ENCODE data around the gene LCE3D.

LCE3D gene
- total RNA-seq, result 0 reads per million in 3 donors

- Histone ChIP-seq H3K4me3 (ENCODE audit: insufficient read depth, low read depth, low read length, poor library complexity, severe bottlenecking) (no peak within 1 kb of the TSS), H3K36me3 (ENCODE audit: control insufficient read depth, insufficient read depth, low read length) (no peaks in the 10 kb centered on the region), H3K27ac (ENCODE audit: insufficient read depth, low read length, poor library complexity, severe bottlenecking) (no peak within 1 kb of the TSS), H3K9me3 (ENCODE audit: control insufficient read depth, low read length) (no peaks in the 10 kb centered on the region), H3K27me3 (replicated peaks; ENCODE audit: control insufficient read depth, insufficient read depth, low read length, poor library complexity, severe bottlenecking) (no peaks in the 10 kb centered on the region), H3K4me1 (ENCODE audit: control insufficient read depth, insufficient read depth, low read length, poor library complexity, severe bottlenecking) (no peaks in the 10 kb centered on the region)
- no peak for DNase-seq
Observed at GRCh38 chr1:152580433-152580832, at the start of gene LCE3D. LCE3D (minus strand) TSS chr1:152580516; CDS start chr1:152579936, 580 bp downstream.

GRCh38 chr1:152626744-152627143 lies 46.4 kb upstream of the LCE3D start:
- DNase-seq, result no peak
- no peak overlapping the region for H3K4me3 ChIP-seq (ENCODE audit: insufficient read depth, low read depth, low read length, poor library complexity, severe bottlenecking)

GRCh38 chr1:152623203-152623844 lies 43.0 kb upstream of the LCE3D start:
- Histone ChIP-seq H3K36me3 (ENCODE audit: control insufficient read depth, insufficient read depth, low read length) (no peaks in the 10 kb centered on the region), H3K9me3 (ENCODE audit: control insufficient read depth, low read length) (no peaks in the 10 kb centered on the region), H3K27me3 (replicated peaks; ENCODE audit: control insufficient read depth, insufficient read depth, low read length, poor library complexity, severe bottlenecking) (peaks cover 3% of the 10 kb centered on the region), H3K4me1 (ENCODE audit: control insufficient read depth, insufficient read depth, low read length, poor library complexity, severe bottlenecking) (no peaks in the 10 kb centered on the region), H3K27ac (ENCODE audit: insufficient read depth, low read length, poor library complexity, severe bottlenecking) (no peak overlapping the region), H3K4me3 (ENCODE audit: insufficient read depth, low read depth, low read length, poor library complexity, severe bottlenecking) (no peak overlapping the region)
- DNase-seq, result no peak

More at GRCh38 chr1:152626744-152627143, 46.4 kb upstream of the LCE3D start:
- no peak overlapping the region for H3K27ac ChIP-seq (ENCODE audit: insufficient read depth, low read length, poor library complexity, severe bottlenecking)
- no peaks in the 10 kb centered on the region for H3K9me3 ChIP-seq (ENCODE audit: control insufficient read depth, low read length)
- no peaks in the 10 kb centered on the region for H3K4me1 ChIP-seq (ENCODE audit: control insufficient read depth, insufficient read depth, low read length, poor library complexity, severe bottlenecking)
- H3K27me3 ChIP-seq (replicated peaks; ENCODE audit: control insufficient read depth, insufficient read depth, low read length, poor library complexity, severe bottlenecking), result peaks cover 5% of the 10 kb centered on the region
- no peaks in the 10 kb centered on the region for H3K36me3 ChIP-seq (ENCODE audit: control insufficient read depth, insufficient read depth, low read length)

- H3K4me3 ChIP-seq (ENCODE audit: insufficient read depth, low read depth, low read length, poor library complexity, severe bottlenecking), result no peak within 1 kb of the TSS
- DNase-seq, result no peak
Observed at GRCh38 chr1:152622803-152623202, 42.5 kb upstream of the LCE3D start, which contains the start of gene LCE3A. LCE3A (minus strand) TSS chr1:152623103; CDS start chr1:152623103, 0 bp downstream.

GRCh38 chr1:152621993-152622392 lies 41.7 kb upstream of the LCE3D start:
- no peak overlapping the region for H3K4me3 ChIP-seq (ENCODE audit: insufficient read depth, low read depth, low read length, poor library complexity, severe bottlenecking)
- no peaks in the 10 kb centered on the region for H3K27me3 ChIP-seq (replicated peaks; ENCODE audit: control insufficient read depth, insufficient read depth, low read length, poor library complexity, severe bottlenecking)
- no peaks in the 10 kb centered on the region for H3K4me1 ChIP-seq (ENCODE audit: control insufficient read depth, insufficient read depth, low read length, poor library complexity, severe bottlenecking)
- DNase-seq, result no peak
- no peak overlapping the region for H3K27ac ChIP-seq (ENCODE audit: insufficient read depth, low read length, poor library complexity, severe bottlenecking)
- no peaks in the 10 kb centered on the region for H3K36me3 ChIP-seq (ENCODE audit: control insufficient read depth, insufficient read depth, low read length)
- H3K9me3 ChIP-seq (ENCODE audit: control insufficient read depth, low read length), result no peaks in the 10 kb centered on the region

More at GRCh38 chr1:152622803-152623202, 42.5 kb upstream of the LCE3D start, which contains the start of gene LCE3A:
- Histone ChIP-seq H3K27me3 (replicated peaks; ENCODE audit: control insufficient read depth, insufficient read depth, low read length, poor library complexity, severe bottlenecking) (no peaks in the 10 kb centered on the region), H3K4me1 (ENCODE audit: control insufficient read depth, insufficient read depth, low read length, poor library complexity, severe bottlenecking) (no peaks in the 10 kb centered on the region), H3K9me3 (ENCODE audit: control insufficient read depth, low read length) (no peaks in the 10 kb centered on the region), H3K27ac (ENCODE audit: insufficient read depth, low read length, poor library complexity, severe bottlenecking) (no peak within 1 kb of the TSS), H3K36me3 (ENCODE audit: control insufficient read depth, insufficient read depth, low read length) (no peaks in the 10 kb centered on the region)

- Histone ChIP-seq H3K27ac (ENCODE audit: insufficient read depth, low read length, poor library complexity, severe bottlenecking) (no peak within 1 kb of the TSS), H3K27me3 (replicated peaks; ENCODE audit: control insufficient read depth, insufficient read depth, low read length, poor library complexity, severe bottlenecking) (no peaks in the 10 kb centered on the region), H3K36me3 (ENCODE audit: control insufficient read depth, insufficient read depth, low read length) (no peaks in the 10 kb centered on the region), H3K4me1 (ENCODE audit: control insufficient read depth, insufficient read depth, low read length, poor library complexity, severe bottlenecking) (no peaks in the 10 kb centered on the region), H3K9me3 (ENCODE audit: control insufficient read depth, low read length) (no peaks in the 10 kb centered on the region), H3K4me3 (ENCODE audit: insufficient read depth, low read depth, low read length, poor library complexity, severe bottlenecking) (no peak within 1 kb of the TSS)
- DNase-seq, result no peak
Observed at GRCh38 chr1:152613511-152613910, 33.2 kb upstream of the LCE3D start, which contains the start of gene LCE3B. LCE3B (plus strand) TSS chr1:152613811; CDS start chr1:152613811, 0 bp downstream.

GRCh38 chr1:152599934-152600333 lies 19.6 kb upstream of the LCE3D start, which contains the start of gene LCE3C:
LCE3C (plus strand) TSS chr1:152600234; CDS start chr1:152600732, 498 bp downstream.
- H3K36me3 ChIP-seq (ENCODE audit: control insufficient read depth, insufficient read depth, low read length), result no peaks in the 10 kb centered on the region
- H3K9me3 ChIP-seq (ENCODE audit: control insufficient read depth, low read length), result no peaks in the 10 kb centered on the region
- no peak within 1 kb of the TSS for H3K27ac ChIP-seq (ENCODE audit: insufficient read depth, low read length, poor library complexity, severe bottlenecking)
- H3K27me3 ChIP-seq (replicated peaks; ENCODE audit: control insufficient read depth, insufficient read depth, low read length, poor library complexity, severe bottlenecking), result no peaks in the 10 kb centered on the region
- no peak for DNase-seq
- H3K4me3 ChIP-seq (ENCODE audit: insufficient read depth, low read depth, low read length, poor library complexity, severe bottlenecking), result no peak within 1 kb of the TSS
- no peaks in the 10 kb centered on the region for H3K4me1 ChIP-seq (ENCODE audit: control insufficient read depth, insufficient read depth, low read length, poor library complexity, severe bottlenecking)

GRCh38 chr1:152596986-152597385 lies 16.7 kb upstream of the LCE3D start:
- Histone ChIP-seq H3K4me1 (ENCODE audit: control insufficient read depth, insufficient read depth, low read length, poor library complexity, severe bottlenecking) (no peaks in the 10 kb centered on the region), H3K4me3 (ENCODE audit: insufficient read depth, low read depth, low read length, poor library complexity, severe bottlenecking) (no peak overlapping the region), H3K9me3 (ENCODE audit: control insufficient read depth, low read length) (no peaks in the 10 kb centered on the region), H3K36me3 (ENCODE audit: control insufficient read depth, insufficient read depth, low read length) (no peaks in the 10 kb centered on the region), H3K27me3 (replicated peaks; ENCODE audit: control insufficient read depth, insufficient read depth, low read length, poor library complexity, severe bottlenecking) (no peaks in the 10 kb centered on the region), H3K27ac (ENCODE audit: insufficient read depth, low read length, poor library complexity, severe bottlenecking) (no peak overlapping the region)
- DNase-seq, result no peak

- H3K4me1 ChIP-seq (ENCODE audit: control insufficient read depth, insufficient read depth, low read length, poor library complexity, severe bottlenecking), result no peaks in the 10 kb centered on the region
- H3K27me3 ChIP-seq (replicated peaks; ENCODE audit: control insufficient read depth, insufficient read depth, low read length, poor library complexity, severe bottlenecking), result no peaks in the 10 kb centered on the region
- H3K27ac ChIP-seq (ENCODE audit: insufficient read depth, low read length, poor library complexity, severe bottlenecking), result no peak overlapping the region
- H3K4me3 ChIP-seq (ENCODE audit: insufficient read depth, low read depth, low read length, poor library complexity, severe bottlenecking), result no peak overlapping the region
- H3K36me3 ChIP-seq (ENCODE audit: control insufficient read depth, insufficient read depth, low read length), result no peaks in the 10 kb centered on the region
- H3K9me3 ChIP-seq (ENCODE audit: control insufficient read depth, low read length), result no peaks in the 10 kb centered on the region
- DNase-seq, result no peak
Observed at GRCh38 chr1:152585586-152585985, 5.3 kb upstream of the LCE3D start.

- H3K4me1 ChIP-seq (ENCODE audit: control insufficient read depth, insufficient read depth, low read length, poor library complexity, severe bottlenecking), result no peaks in the 10 kb centered on the region
- H3K9me3 ChIP-seq (ENCODE audit: control insufficient read depth, low read length), result no peaks in the 10 kb centered on the region
- H3K27me3 ChIP-seq (replicated peaks; ENCODE audit: control insufficient read depth, insufficient read depth, low read length, poor library complexity, severe bottlenecking), result no peaks in the 10 kb centered on the region
- no peaks in the 10 kb centered on the region for H3K36me3 ChIP-seq (ENCODE audit: control insufficient read depth, insufficient read depth, low read length)
- no peak overlapping the region for H3K27ac ChIP-seq (ENCODE audit: insufficient read depth, low read length, poor library complexity, severe bottlenecking)
- no peak for DNase-seq
- no peak overlapping the region for H3K4me3 ChIP-seq (ENCODE audit: insufficient read depth, low read depth, low read length, poor library complexity, severe bottlenecking)
Observed at GRCh38 chr1:152582647-152583046, 2.3 kb upstream of the LCE3D start.

Data from effector memory CD4-positive, alpha-beta T cell (primary cell).